Omental fat pad (tissue), 4 donors: ENCODE results near the gene CNDP1. TPM values are rescaled to one million over a fixed set of nuclear protein-coding genes. Genes with fewer than 3 reads are reported as not detected.

ENCODE experiments used
- ATAC-seq: fragments of 150-250 bp; one replicate; pipeline ENCODE4 v1.9.1; 2016; ENCODE audit warnings: mild to moderate bottlenecking, moderate library complexity; ENCODE audit not compliant: low FRiP score
- DNase-seq: peaks from one replicate; pipeline ENCODE4 v3.0.0-alpha.2; 2019; ENCODE audit warnings: low spot score
- total RNA-seq, 4 donors: library from RNA; depleted of rRNA; stranded (reverse); fragments of >200 nt; gene quantifications; one replicate each; pipeline ENCODE4 v1.1.0, GENCODE V29; 2016
- TF ChIP-seq, protein P1 (sequence below), 3 donors: fragments of 450-650 bp; IDR thresholded peaks; one replicate each; pipeline ENCODE4 v1.5.1; 2016 to 2017; ENCODE audit warnings: antibody characterized with exemption in 3 of 3, mild to moderate bottlenecking in 3 of 3, moderate library complexity in 2 of 3

The CNDP1 gene
- total RNA-seq, 4 donors from 2014 or later: not detected

GRCh38 chr18:74510770-74511095, 23.6 kb upstream of the CNDP1 start:
- TF ChIP-seq, protein P1, sequence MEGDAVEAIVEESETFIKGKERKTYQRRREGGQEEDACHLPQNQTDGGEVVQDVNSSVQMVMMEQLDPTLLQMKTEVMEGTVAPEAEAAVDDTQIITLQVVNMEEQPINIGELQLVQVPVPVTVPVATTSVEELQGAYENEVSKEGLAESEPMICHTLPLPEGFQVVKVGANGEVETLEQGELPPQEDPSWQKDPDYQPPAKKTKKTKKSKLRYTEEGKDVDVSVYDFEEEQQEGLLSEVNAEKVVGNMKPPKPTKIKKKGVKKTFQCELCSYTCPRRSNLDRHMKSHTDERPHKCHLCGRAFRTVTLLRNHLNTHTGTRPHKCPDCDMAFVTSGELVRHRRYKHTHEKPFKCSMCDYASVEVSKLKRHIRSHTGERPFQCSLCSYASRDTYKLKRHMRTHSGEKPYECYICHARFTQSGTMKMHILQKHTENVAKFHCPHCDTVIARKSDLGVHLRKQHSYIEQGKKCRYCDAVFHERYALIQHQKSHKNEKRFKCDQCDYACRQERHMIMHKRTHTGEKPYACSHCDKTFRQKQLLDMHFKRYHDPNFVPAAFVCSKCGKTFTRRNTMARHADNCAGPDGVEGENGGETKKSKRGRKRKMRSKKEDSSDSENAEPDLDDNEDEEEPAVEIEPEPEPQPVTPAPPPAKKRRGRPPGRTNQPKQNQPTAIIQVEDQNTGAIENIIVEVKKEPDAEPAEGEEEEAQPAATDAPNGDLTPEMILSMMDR (IDR thresholded peaks at IDR 0.05): no peak
- ATAC-seq (no peak), DNase-seq (no peak)

DNA sequence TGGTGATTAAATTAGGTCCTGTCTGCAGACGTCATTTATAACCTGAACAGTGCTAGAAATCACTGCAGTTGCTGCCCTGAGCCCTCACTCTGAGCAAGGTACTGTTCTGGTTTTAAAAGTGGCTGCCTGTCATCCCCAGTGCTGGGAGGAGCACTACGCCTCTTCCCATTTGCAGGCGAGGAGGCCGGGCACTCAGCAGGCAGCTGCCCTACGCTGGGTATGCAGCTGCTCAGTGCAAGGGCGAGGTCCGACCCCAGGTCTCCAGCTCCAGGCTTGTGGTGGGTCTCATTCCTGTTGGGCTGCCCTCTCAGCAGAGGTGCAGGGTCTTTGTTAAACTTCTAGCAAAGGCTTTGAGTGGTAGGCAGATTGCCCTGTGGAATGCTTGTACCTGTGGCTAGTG, 22.5 kb upstream of the CNDP1 start:
- ATAC-seq: no peak
- TF ChIP-seq, protein P1 (IDR thresholded peaks at IDR 0.05): no peak
- no peak for DNase-seq

GRCh38 chr18:74512321-74513053, 21.8 kb upstream of the CNDP1 start:
- DNase-seq (no peak), ATAC-seq (no peak)
- TF ChIP-seq, protein P1 (IDR thresholded peaks at IDR 0.05): no peak

- TF ChIP-seq, protein P1 (IDR thresholded peaks at IDR 0.05): no peak
- DNase-seq (no peak), ATAC-seq (no peak)
Measured at GRCh38 chr18:74513149-74513882, 21.0 kb upstream of the CNDP1 start.

- TF ChIP-seq, protein P1 (IDR thresholded peaks at IDR 0.05): no peak
- ATAC-seq (no peak), DNase-seq (no peak)
Measured at GRCh38 chr18:74513883-74514205, 20.5 kb upstream of the CNDP1 start.

- DNase-seq (no peak), ATAC-seq (no peak)
- TF ChIP-seq, protein P1 (IDR thresholded peaks at IDR 0.05): no peak
Measured at GRCh38 chr18:74514860-74515495, 19.3 kb upstream of the CNDP1 start.
